SK-N-MC (cell line): ENCODE measurements around the gene C22orf31.
"Not testable (repeated sequence)": the region's sequence is repeated elsewhere in the genome, so short reads cannot be mapped to it uniquely, and the experiment has no call there.

Experiments
- DNase-seq: peaks from one replicate; pipeline ENCODE4 v3.0.0-alpha.2; 2011; ENCODE audit warnings: low read depth, low spot score
- H3K27ac ChIP-seq: fragments of 200-600 bp; sonication (generic); 2 replicates; pipeline ENCODE4 v1.5.1; 2016; ENCODE audit warnings: mixed run types
- H3K36me3 ChIP-seq: fragments of 200-600 bp; sonication (generic); 2 replicates; pipeline ENCODE4 v1.6.1; 2017; ENCODE audit warnings: antibody characterized with exemption, low read length, mixed read lengths; ENCODE audit not compliant: insufficient read depth
- H3K4me3 ChIP-seq: fragments of 200-600 bp; sonication (generic); 2 replicates; pipeline ENCODE4 v1.5.1; 2016
- H3K9ac ChIP-seq: fragments of 200-600 bp; sonication (generic); 2 replicates; pipeline ENCODE4 v1.8.0; 2017; ENCODE audit warnings: mixed run types, mixed read lengths; ENCODE audit not compliant: insufficient read length
- H3K9me3 ChIP-seq: fragments of 200-600 bp; sonication (generic); 2 replicates; pipeline ENCODE4 v1.6.1; 2017; ENCODE audit warnings: low read depth, mild to moderate bottlenecking, antibody characterized with exemption, low read length, moderate library complexity, mixed read lengths
- EZH2 ChIP-seq: fragments of 200-600 bp; sonication (generic); IDR thresholded peaks from one replicate; pipeline ENCODE4 v1.6.1; 2017; ENCODE audit warnings: antibody characterized with exemption
- FOXP2 ChIP-seq: optimal IDR thresholded peaks from 2 replicates; pipeline ENCODE3; 2011; ENCODE audit warnings: mild to moderate bottlenecking, moderate library complexity; ENCODE audit not compliant: insufficient read depth; ENCODE audit errors: extremely low read length, control extremely low read depth
- POLR2AphosphoS5 ChIP-seq: IDR thresholded peaks from 2 replicates; pipeline ENCODE4 v1.6.1; 2012; ENCODE audit warnings: mild to moderate bottlenecking, low read depth, low read length, borderline replicate concordance

Gene C22orf31

DNA sequence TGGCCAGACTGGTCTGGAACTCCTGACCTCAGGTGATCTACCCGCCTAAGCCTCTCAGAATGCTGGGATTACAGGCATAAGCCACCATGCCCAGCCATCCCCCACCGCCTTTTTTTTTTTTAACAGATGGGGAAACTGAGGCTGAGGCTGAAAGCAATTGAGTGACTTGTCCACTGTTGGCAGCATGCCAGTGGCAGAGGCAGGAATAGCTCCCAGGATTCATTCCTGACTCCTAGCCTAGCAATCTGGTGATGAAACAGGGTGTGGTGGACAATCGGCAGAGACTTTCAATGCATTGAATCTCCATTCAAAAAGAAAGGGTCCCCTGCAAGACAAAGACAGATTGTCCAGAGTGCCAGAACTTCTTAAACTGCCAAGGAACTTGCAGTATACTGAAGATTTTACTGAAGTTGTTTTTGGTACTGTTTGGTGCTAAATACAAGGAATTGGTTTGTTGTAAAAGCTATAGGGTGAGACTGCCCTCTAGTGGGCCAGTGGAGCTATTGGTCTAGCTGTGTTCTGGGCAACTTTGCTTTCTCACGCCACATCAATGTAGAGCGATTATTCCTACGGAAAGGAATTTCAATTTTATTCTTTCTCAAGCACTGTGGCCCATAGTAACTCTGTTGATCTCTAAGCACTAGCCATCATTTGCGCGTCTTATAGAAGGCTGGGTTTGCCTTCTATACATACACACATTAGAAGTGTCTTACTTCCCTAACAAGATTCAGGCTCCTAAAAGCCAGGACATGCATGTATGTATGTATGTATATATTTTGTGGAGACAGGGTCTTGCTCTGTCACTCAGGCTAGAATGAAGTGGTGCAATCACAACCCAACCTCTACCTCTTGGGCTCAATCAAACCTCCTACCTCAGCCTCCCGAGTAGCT is 21.0 kb downstream of the C22orf31 start:
- H3K9me3 ChIP-seq: no peaks in the 10 kb centered on the region
- H3K4me3 ChIP-seq: no peak overlapping the region
- peak; percentile 68 for DNase-seq
- no peak overlapping the region for H3K27ac ChIP-seq
- no peak overlapping the region for H3K9ac ChIP-seq
- peaks cover 2% of the 10 kb centered on the region; the same call in 1 of the 2 replicates for H3K36me3 ChIP-seq
- TF ChIP-seq EZH2 (no peak), POLR2AphosphoS5 (no peak), FOXP2 (no peak)

DNA sequence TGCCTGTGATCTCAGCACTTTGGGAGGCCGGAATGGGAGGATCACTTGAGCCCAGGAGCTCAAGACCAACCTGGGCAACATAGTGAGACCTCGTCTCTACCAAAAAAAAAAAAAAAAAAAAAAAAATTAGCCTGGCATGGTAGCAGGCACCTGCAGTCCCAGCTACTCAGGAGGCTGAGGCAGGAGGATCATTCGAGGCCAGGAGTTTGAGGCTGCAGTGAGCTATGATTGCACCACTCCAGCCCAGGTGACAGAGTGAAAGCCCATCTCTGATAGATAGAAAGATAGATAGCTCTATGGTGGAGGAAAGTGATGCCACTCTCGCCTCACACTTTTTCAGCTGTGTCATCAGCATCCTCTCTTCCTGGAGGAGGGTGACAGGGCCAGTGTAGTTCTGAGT is 21.9 kb downstream of the C22orf31 start:
- H3K9ac ChIP-seq, H3K27ac ChIP-seq, H3K36me3 ChIP-seq, H3K9me3 ChIP-seq, H3K4me3 ChIP-seq, DNase-seq: not testable (repeated sequence)

DNA sequence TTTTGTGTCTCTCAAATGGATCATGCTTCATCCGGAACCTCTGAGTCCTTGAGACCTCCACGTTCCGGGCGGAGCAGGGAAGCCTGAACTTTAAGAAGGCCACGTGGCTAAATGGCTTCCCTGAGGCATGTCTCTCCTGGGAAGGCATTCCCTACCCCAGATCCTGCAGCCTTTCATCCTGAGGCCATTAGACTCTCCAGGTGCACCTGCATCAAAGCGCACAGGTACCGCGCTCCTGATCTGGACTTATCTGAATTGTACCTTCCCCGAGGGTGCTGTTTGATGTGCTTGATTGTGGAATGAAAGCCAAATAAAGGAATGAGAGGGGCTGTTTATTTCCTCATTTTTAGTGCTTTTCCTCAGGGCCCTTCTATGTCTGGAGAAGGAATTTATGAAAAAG is 22.5 kb downstream of the C22orf31 start:
- TF ChIP-seq FOXP2 (no peak), EZH2 (no peak), POLR2AphosphoS5 (no peak)
- H3K9me3 ChIP-seq: no peaks in the 10 kb centered on the region
- H3K36me3 ChIP-seq: peaks cover 2% of the 10 kb centered on the region; the same call in 1 of the 2 replicates
- DNase-seq: no peak
- H3K27ac ChIP-seq: no peak overlapping the region
- no peak overlapping the region for H3K4me3 ChIP-seq
- H3K9ac ChIP-seq: no peak overlapping the region

DNA sequence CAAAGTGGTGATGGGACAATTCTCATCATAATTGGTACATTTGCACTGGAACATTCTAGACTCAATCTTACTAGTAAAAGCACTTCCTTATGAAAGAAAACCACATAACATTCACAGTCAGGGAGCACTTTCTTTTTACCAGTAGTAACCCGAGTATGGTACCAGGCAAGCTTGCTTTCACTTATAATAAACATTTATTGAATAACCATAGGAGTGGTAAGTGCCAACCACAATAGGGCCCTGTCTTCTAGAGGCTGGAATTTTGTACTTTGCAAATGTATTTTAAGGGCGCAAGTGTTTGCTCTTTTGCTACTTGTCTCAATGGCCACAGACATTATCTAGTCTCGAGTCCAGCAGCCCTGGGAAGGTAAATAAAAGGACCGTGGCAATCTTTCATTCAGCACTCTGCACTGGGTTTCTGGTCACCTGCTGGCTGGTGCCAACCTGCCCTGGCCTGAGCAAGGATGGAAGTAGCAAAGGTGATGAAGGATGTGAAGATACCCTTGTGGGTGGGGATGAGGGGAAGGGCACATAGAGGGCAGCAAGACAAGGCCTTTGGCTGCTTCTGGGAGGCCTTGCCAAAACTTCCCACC is 24.2 kb downstream of the C22orf31 start:
- Histone ChIP-seq H3K27ac (no peak overlapping the region), H3K4me3 (no peak overlapping the region), H3K9ac (no peak overlapping the region), H3K9me3 (no peaks in the 10 kb centered on the region), H3K36me3 (no peaks in the 10 kb centered on the region)
- no peak for DNase-seq
- TF ChIP-seq POLR2AphosphoS5 (no peak), FOXP2 (no peak)

DNA sequence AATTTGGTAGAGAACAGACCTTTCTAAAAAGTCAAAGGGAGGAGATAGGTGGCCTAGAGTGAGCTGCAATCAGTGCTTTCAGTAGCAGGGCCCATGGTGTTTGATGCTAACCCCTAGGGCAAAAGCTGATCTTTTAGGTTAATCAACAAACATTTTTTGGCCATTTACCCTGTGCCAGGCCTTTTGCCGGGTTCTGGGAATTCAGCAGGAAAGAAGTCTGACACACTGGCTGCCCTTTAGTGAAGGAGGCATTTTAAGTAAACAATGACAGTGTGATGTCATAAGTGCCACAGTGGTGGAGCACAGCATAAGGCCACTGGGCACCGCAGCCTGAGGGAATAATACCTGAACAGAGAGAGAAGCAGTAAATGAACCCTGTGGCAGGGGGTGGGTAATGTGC is 29.0 kb downstream of the C22orf31 start:
- Histone ChIP-seq H3K36me3 (no peaks in the 10 kb centered on the region), H3K27ac (no peak overlapping the region), H3K9ac (no peak overlapping the region), H3K9me3 (no peaks in the 10 kb centered on the region), H3K4me3 (no peak overlapping the region)
- DNase-seq: no peak
- no peak for TF ChIP-seq POLR2AphosphoS5
- no peak for TF ChIP-seq EZH2
- no peak for TF ChIP-seq FOXP2

DNA sequence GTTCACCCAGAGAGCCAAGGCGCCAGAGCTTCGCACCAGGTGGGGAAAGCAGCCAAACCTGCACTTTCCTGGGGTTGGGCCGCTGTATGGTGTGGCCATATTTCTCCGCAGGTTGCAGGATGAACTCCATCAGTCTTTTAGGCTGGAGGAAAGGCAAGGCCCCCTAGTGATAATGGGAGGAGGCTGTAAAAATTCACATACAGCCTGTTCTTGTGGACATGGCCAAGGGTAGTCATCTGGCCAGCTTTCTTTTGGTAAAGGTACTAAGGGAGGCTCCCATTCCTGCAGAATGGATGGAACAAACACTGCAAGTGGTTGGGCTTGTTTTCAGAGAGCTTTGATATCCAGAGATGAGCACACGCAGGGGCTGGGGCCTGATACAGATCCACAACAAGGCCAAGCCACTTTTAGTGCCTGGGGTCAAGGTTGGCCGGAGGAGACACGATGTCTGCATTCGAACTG is 29.6 kb downstream of the C22orf31 start:
- no peaks in the 10 kb centered on the region for H3K9me3 ChIP-seq
- no peak for TF ChIP-seq POLR2AphosphoS5
- TF ChIP-seq EZH2: no peak
- TF ChIP-seq FOXP2: no peak
- H3K9ac ChIP-seq: no peak overlapping the region
- no peaks in the 10 kb centered on the region for H3K36me3 ChIP-seq
- no peak for DNase-seq
- H3K4me3 ChIP-seq: no peak overlapping the region
- no peak overlapping the region for H3K27ac ChIP-seq

DNA sequence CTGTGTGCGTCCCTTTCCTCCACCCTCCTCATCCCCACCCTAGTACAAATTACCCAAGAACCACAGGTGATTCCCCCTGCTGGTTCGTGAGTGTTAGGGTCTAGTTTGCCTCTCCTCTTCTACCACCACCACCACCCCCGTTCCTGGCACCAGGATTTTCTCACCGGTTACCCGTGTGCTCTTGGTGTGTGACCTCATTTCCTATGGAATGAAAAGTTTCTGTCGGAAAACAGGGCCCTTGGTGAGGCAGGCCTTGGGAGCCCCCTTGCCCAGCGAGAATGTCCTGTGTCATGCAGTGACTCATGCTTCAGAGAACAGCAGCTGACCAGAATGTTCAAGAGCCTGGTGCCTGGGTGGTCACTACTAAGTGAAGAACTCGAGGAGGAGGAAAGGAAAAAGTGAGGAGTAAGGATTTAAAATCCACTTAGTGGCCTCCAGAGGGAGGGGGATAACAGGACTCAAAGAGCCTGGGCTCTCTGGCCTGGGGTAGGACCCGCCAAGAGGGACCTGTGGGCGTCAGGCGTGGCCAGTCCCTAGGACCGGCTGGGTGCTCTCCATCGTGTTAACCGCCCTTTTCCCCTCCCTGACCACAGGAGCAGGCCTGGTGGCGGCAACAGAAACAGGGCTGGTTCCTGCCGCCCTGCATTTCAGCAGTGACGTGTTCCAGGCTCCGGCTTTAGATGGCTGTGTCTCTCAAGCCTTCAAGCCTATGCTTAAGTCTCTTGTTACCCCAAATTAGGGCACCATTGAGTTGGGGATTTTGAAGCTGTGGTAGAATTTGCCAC is 30.2 kb downstream of the C22orf31 start:
- Histone ChIP-seq H3K27ac (no peak overlapping the region), H3K9me3 (no peaks in the 10 kb centered on the region), H3K9ac (no peak overlapping the region), H3K36me3 (no peaks in the 10 kb centered on the region), H3K4me3 (no peak overlapping the region)
- TF ChIP-seq POLR2AphosphoS5: no peak
- no peak for TF ChIP-seq FOXP2
- TF ChIP-seq EZH2: no peak
- no peak for DNase-seq

DNA sequence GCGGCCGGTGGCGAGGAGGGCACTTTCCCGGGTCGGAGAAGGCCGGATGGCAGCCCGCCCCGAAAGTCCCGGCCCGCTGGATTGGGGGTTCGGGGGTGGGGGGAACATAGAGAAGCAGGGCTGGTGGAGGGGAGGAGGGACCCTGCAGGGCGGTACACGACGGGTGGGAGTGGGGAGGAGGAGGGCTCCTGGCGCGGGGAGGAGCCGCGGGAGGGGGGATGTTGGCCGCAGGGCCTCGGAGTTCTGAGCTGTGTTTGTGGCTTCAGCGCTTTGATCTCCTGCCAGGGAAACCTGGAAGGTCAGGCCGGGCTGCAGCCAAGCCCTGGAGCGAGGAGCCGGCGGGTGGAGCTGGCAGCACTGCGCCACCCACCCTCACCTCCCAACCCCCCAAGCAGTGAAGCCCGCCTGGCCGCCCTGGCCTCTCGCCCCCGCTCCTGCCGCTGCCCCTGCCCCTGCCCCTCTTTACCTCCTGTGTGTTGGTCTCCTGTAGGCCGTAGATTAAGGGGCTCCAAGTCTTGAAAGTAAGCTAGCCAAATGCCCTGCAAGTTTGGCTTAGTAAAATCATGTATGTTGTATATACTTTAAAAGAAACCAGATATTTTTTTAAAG is 30.9 kb downstream of the C22orf31 start:
- H3K9me3 ChIP-seq: no peaks in the 10 kb centered on the region
- H3K9ac ChIP-seq: no peak overlapping the region
- no peak overlapping the region for H3K4me3 ChIP-seq
- no peak overlapping the region for H3K27ac ChIP-seq
- H3K36me3 ChIP-seq: no peaks in the 10 kb centered on the region
- no peak for DNase-seq
- TF ChIP-seq EZH2 (no peak), FOXP2 (no peak), POLR2AphosphoS5 (no peak)
